Renal pelvis (tissue), 4 donors: Measurements from ENCODE around the gene PIEZO1. TPM values are rescaled to one million over a fixed set of nuclear protein-coding genes. Genes with fewer than 3 reads are reported as not detected.

Experiments
- DNase-seq: peaks from one replicate; pipeline ENCODE4 v3.0.0-alpha.2; 2013
- polyA plus RNA-seq, 3 donors: library from polyadenylated mRNA; unstranded; fragments of 120-200 nt; gene quantifications; one replicate each; pipeline ENCODE4 v1.2.1, GENCODE V29; 2013; ENCODE audit not compliant: insufficient read length in 3 of 3

PIEZO1 gene
- polyA plus RNA-seq, 3 donors = 44.6 to 59.0 (median 46.4) TPM

- no peak for DNase-seq
These were observed 30.7 kb downstream of the PIEZO1 start for GRCh38 chr16:88754109-88754911.

GRCh38 chr16:88753602-88754001, 31.4 kb downstream of the PIEZO1 start:
- no peak for DNase-seq

- no peak for DNase-seq
These were observed 31.8 kb downstream of the PIEZO1 start for GRCh38 chr16:88753191-88753590.

- DNase-seq = no peak
These were observed 32.5 kb downstream of the PIEZO1 start for GRCh38 chr16:88752386-88753002.

GRCh38 chr16:88750854-88751253, 34.2 kb downstream of the PIEZO1 start:
- no peak for DNase-seq

- no peak for DNase-seq
These were observed 35.7 kb downstream of the PIEZO1 start for GRCh38 chr16:88749358-88749757.

GRCh38 chr16:88748364-88748763, 36.7 kb downstream of the PIEZO1 start:
- no peak for DNase-seq

- DNase-seq = no peak
These were observed 37.3 kb downstream of the PIEZO1 start for GRCh38 chr16:88747588-88748301.

- no peak for DNase-seq
These were observed 38.5 kb downstream of the PIEZO1 start for GRCh38 chr16:88746506-88746905.

- no peak for DNase-seq
These were observed 40.2 kb downstream of the PIEZO1 start for GRCh38 chr16:88744577-88745521.

- DNase-seq = peak; percentile 38
These were observed 41.1 kb downstream of the PIEZO1 start for GRCh38 chr16:88743693-88744576.

- DNase-seq = no peak
These were observed 42.0 kb downstream of the PIEZO1 start for GRCh38 chr16:88742896-88743605.

GRCh38 chr16:88741368-88741767, 43.7 kb downstream of the PIEZO1 start:
- DNase-seq = no peak

GRCh38 chr16:88740727-88741055, 44.3 kb downstream of the PIEZO1 start:
- DNase-seq = no peak

GRCh38 chr16:88739977-88740726, 44.9 kb downstream of the PIEZO1 start:
- no peak for DNase-seq

GRCh38 chr16:88739139-88739976, 45.7 kb downstream of the PIEZO1 start:
- DNase-seq = no peak

GRCh38 chr16:88738151-88739084, 46.6 kb downstream of the PIEZO1 start:
- DNase-seq = peak; percentile 49
